SK-N-SH treated with all-trans-retinoic acid at 6 μM for 48 hours (cell line): ENCODE results near the gene MPST.

Source experiments
- ATAC-seq: fragments of 200-7000 bp; cut with Tn5 transposase; 3 replicates; pipeline ENCODE4 v1.9.1; 2020; ENCODE audit warnings: mild to moderate bottlenecking, moderate library complexity
- ARNTL ChIP-seq: fragments of 450-650 bp; formaldehyde crosslinking; IDR thresholded peaks from 2 replicates; pipeline ENCODE4 v1.5.0; 2020; ENCODE audit warnings: low read depth, mild to moderate bottlenecking, moderate library complexity, borderline replicate concordance
- BACH2 ChIP-seq: fragments of 250-450 bp; sonication (Bioruptor Pico); IDR thresholded peaks from 2 replicates; pipeline ENCODE4 v1.9.0; 2021; ENCODE audit warnings: mild to moderate bottlenecking, borderline replicate concordance
- CSDC2 ChIP-seq: fragments of 250-450 bp; sonication (Bioruptor Pico); IDR thresholded peaks from 2 replicates; pipeline ENCODE4 v1.5.0; 2020; ENCODE audit warnings: mild to moderate bottlenecking, moderate library complexity
- ESRRG ChIP-seq: fragments of 250-450 bp; sonication (Bioruptor Pico); IDR thresholded peaks from 2 replicates; pipeline ENCODE4 v1.6.1; 2021; ENCODE audit warnings: mild to moderate bottlenecking
- GLIS3 ChIP-seq: fragments of 250-450 bp; sonication (Bioruptor Pico); IDR thresholded peaks from 2 replicates; pipeline ENCODE4 v1.5.0; 2020; ENCODE audit warnings: mild to moderate bottlenecking, moderate library complexity
- ISL1 ChIP-seq: fragments of 250-450 bp; sonication (Bioruptor Pico); IDR thresholded peaks from 2 replicates; pipeline ENCODE4 v2.1.2; 2022; ENCODE audit warnings: mild to moderate bottlenecking, moderate library complexity
- OSR1 ChIP-seq: fragments of 250-450 bp; sonication (Bioruptor Pico); IDR thresholded peaks from 2 replicates; pipeline ENCODE4 v1.8.0; 2022; ENCODE audit warnings: moderate library complexity, mild to moderate bottlenecking, inconsistent platforms
- SNAI2 ChIP-seq: fragments of 250-450 bp; sonication (Bioruptor Pico); IDR thresholded peaks from 2 replicates; pipeline ENCODE4 v1.5.0; 2020; ENCODE audit warnings: mild to moderate bottlenecking, moderate library complexity
- TCF4 ChIP-seq: fragments of 250-450 bp; sonication (Bioruptor Pico); IDR thresholded peaks from 2 replicates; pipeline ENCODE4 v1.8.0; 2021; ENCODE audit warnings: mild to moderate bottlenecking, moderate library complexity, borderline replicate concordance
- TOX ChIP-seq: fragments of 250-450 bp; sonication (Bioruptor Pico); IDR thresholded peaks from 2 replicates; pipeline ENCODE4 v1.8.0; 2021; ENCODE audit warnings: mild to moderate bottlenecking, moderate library complexity, borderline replicate concordance
- ZC3H10 ChIP-seq: fragments of 250-450 bp; sonication (Bioruptor Pico); IDR thresholded peaks from 2 replicates; pipeline ENCODE4 v1.5.1; 2021; ENCODE audit warnings: mild to moderate bottlenecking, moderate library complexity
- ZFP3 ChIP-seq: fragments of 250-450 bp; sonication (Bioruptor Pico); IDR thresholded peaks from 2 replicates; pipeline ENCODE4 v1.5.0; 2020; ENCODE audit warnings: mild to moderate bottlenecking, moderate library complexity
- ZFP30 ChIP-seq: fragments of 450-650 bp; formaldehyde crosslinking; IDR thresholded peaks from 2 replicates; pipeline ENCODE4 v1.5.0; 2022; ENCODE audit warnings: mild to moderate bottlenecking, moderate library complexity
- ZNF565 ChIP-seq: fragments of 450-650 bp; formaldehyde crosslinking; conservative IDR thresholded peaks from 2 replicates; pipeline ENCODE4 v1.5.0; 2020; ENCODE audit warnings: low read depth, mild to moderate bottlenecking, moderate library complexity
- ZNF70 ChIP-seq: fragments of 450-650 bp; formaldehyde crosslinking; IDR thresholded peaks from 2 replicates; pipeline ENCODE4 v1.5.0; 2020; ENCODE audit warnings: mild to moderate bottlenecking, moderate library complexity
- ZNF8 ChIP-seq: fragments of 450-650 bp; formaldehyde crosslinking; IDR thresholded peaks from 2 replicates; pipeline ENCODE4 v1.5.0; 2020; ENCODE audit warnings: mild to moderate bottlenecking, moderate library complexity
- TF ChIP-seq, protein P1 (sequence below): fragments of 250-450 bp; sonication (Bioruptor Pico); IDR thresholded peaks from 2 replicates; pipeline ENCODE4 v1.8.0; 2021; ENCODE audit warnings: low read depth, mild to moderate bottlenecking, moderate library complexity, borderline replicate concordance
- TF ChIP-seq, protein P2 (sequence below): fragments of 250-450 bp; sonication (Bioruptor Pico); IDR thresholded peaks from 2 replicates; pipeline ENCODE4 v1.5.1; 2020; ENCODE audit warnings: low read depth, mild to moderate bottlenecking, moderate library complexity
- TF ChIP-seq, protein P3 (sequence below): fragments of 250-450 bp; sonication (Bioruptor Pico); IDR thresholded peaks from 2 replicates; pipeline ENCODE4 v1.8.0; 2020; ENCODE audit warnings: mild to moderate bottlenecking, moderate library complexity, borderline replicate concordance
- TF ChIP-seq, protein P4 (sequence below): fragments of 250-450 bp; sonication (Bioruptor Pico); IDR thresholded peaks from 2 replicates; pipeline ENCODE4 v1.5.0; 2020; ENCODE audit warnings: mild to moderate bottlenecking, moderate library complexity
- TF ChIP-seq, protein P5 (sequence below): fragments of 250-450 bp; sonication (Bioruptor Pico); IDR thresholded peaks from 2 replicates; pipeline ENCODE4 v1.5.1; 2021; ENCODE audit warnings: mild to moderate bottlenecking, moderate library complexity

Gene MPST

DNA sequence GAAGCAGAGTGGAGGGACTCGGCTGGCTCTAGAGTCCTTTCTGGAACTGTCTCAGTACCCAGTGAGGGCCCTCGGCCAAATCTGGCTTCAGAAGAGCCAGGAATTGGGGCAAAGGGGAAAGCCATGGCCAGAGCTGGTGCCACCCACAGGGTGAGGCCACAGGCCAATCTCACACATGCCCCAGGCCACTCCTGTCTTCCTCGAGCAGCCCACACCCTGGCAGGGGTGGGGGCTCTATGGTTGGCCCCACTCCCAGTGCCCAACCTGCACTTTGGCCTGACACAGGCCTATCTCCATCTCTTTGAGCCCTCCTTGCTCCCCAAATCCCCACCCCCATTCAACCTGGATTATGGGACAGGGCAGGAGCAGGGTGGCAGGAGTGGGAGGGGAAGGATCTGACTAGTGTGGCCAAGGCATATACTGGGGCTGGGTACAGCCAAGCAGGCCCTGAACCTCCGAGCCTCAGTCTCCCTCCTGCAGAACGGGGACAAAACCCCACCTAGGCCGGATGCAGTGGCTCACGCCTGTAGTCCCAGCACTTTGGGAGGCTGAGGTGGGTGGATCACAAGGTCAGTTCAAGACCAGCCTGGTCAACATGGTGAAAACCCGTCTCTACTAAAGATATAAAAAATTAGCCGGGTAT lies 7.2 kb upstream of the MPST start:
- no peak for ATAC-seq
- TF ChIP-seq TCF4 (CRISPR knock-in tag) (no peak), GLIS3 (no peak), ZC3H10 (CRISPR knock-in tag) (no peak)
- TF ChIP-seq, protein P1, sequence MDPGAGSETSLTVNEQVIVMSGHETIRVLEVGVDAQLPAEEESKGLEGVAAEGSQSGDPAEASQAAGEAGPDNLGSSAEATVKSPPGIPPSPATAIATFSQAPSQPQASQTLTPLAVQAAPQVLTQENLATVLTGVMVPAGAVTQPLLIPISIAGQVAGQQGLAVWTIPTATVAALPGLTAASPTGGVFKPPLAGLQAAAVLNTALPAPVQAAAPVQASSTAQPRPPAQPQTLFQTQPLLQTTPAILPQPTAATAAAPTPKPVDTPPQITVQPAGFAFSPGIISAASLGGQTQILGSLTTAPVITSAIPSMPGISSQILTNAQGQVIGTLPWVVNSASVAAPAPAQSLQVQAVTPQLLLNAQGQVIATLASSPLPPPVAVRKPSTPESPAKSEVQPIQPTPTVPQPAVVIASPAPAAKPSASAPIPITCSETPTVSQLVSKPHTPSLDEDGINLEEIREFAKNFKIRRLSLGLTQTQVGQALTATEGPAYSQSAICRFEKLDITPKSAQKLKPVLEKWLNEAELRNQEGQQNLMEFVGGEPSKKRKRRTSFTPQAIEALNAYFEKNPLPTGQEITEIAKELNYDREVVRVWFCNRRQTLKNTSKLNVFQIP = no peak
- TF ChIP-seq, all 23 proteins: peak for 0

DNA sequence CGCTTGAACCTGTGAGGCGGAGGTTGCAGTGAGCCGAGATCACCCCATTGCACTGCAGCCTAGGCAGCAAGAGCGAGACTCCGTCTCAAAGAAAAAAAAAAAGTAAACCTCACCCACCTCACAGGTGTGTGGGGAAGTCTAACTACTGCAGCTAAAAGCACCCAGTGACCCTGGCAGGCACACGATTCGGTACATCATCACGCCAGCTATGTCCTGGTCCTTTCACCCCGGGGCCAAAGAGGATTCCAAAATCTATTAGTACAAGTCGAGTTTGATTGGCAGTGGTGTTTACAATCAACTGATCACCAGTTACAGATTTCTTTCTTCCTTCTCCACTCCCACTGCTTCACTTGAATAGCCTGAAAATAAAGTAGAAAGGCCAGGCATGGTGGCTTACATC lies 6.6 kb upstream of the MPST start:
- ATAC-seq = no peak
- no peak for TF ChIP-seq CSDC2 (CRISPR knock-in tag)
- no peak for TF ChIP-seq ZNF70 (CRISPR knock-in tag)
- no peak for TF ChIP-seq ISL1 (CRISPR knock-in tag)
- TF ChIP-seq, protein P2, sequence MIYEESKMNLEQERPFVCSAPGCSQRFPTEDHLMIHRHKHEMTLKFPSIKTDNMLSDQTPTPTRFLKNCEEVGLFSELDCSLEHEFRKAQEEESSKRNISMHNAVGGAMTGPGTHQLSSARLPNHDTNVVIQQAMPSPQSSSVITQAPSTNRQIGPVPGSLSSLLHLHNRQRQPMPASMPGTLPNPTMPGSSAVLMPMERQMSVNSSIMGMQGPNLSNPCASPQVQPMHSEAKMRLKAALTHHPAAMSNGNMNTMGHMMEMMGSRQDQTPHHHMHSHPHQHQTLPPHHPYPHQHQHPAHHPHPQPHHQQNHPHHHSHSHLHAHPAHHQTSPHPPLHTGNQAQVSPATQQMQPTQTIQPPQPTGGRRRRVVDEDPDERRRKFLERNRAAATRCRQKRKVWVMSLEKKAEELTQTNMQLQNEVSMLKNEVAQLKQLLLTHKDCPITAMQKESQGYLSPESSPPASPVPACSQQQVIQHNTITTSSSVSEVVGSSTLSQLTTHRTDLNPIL (CRISPR knock-in tag) = no peak
- TF ChIP-seq, protein P3, sequence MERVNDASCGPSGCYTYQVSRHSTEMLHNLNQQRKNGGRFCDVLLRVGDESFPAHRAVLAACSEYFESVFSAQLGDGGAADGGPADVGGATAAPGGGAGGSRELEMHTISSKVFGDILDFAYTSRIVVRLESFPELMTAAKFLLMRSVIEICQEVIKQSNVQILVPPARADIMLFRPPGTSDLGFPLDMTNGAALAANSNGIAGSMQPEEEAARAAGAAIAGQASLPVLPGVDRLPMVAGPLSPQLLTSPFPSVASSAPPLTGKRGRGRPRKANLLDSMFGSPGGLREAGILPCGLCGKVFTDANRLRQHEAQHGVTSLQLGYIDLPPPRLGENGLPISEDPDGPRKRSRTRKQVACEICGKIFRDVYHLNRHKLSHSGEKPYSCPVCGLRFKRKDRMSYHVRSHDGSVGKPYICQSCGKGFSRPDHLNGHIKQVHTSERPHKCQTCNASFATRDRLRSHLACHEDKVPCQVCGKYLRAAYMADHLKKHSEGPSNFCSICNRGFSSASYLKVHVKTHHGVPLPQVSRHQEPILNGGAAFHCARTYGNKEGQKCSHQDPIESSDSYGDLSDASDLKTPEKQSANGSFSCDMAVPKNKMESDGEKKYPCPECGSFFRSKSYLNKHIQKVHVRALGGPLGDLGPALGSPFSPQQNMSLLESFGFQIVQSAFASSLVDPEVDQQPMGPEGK (CRISPR knock-in tag) = no peak
- no peak for TF ChIP-seq ARNTL (CRISPR knock-in tag)
- TF ChIP-seq ZFP3 = no peak
- TF ChIP-seq ZNF8 (CRISPR knock-in tag) = no peak
- TF ChIP-seq, protein P4, sequence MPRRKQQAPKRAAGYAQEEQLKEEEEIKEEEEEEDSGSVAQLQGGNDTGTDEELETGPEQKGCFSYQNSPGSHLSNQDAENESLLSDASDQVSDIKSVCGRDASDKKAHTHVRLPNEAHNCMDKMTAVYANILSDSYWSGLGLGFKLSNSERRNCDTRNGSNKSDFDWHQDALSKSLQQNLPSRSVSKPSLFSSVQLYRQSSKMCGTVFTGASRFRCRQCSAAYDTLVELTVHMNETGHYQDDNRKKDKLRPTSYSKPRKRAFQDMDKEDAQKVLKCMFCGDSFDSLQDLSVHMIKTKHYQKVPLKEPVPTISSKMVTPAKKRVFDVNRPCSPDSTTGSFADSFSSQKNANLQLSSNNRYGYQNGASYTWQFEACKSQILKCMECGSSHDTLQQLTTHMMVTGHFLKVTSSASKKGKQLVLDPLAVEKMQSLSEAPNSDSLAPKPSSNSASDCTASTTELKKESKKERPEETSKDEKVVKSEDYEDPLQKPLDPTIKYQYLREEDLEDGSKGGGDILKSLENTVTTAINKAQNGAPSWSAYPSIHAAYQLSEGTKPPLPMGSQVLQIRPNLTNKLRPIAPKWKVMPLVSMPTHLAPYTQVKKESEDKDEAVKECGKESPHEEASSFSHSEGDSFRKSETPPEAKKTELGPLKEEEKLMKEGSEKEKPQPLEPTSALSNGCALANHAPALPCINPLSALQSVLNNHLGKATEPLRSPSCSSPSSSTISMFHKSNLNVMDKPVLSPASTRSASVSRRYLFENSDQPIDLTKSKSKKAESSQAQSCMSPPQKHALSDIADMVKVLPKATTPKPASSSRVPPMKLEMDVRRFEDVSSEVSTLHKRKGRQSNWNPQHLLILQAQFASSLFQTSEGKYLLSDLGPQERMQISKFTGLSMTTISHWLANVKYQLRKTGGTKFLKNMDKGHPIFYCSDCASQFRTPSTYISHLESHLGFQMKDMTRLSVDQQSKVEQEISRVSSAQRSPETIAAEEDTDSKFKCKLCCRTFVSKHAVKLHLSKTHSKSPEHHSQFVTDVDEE (CRISPR knock-in tag) = no peak
- no peak for TF ChIP-seq GLIS3
- no peak for TF ChIP-seq SNAI2
- no peak for TF ChIP-seq ZC3H10 (CRISPR knock-in tag)
- TF ChIP-seq ZNF565 (CRISPR knock-in tag) = no peak
- TF ChIP-seq OSR1 = no peak
- TF ChIP-seq TOX = no peak
- TF ChIP-seq, protein P1 = no peak
- no peak for TF ChIP-seq ESRRG (CRISPR knock-in tag)
- TF ChIP-seq TCF4 (CRISPR knock-in tag) = no peak
- no peak for TF ChIP-seq BACH2 (CRISPR knock-in tag)
- no peak for TF ChIP-seq ZFP30

DNA sequence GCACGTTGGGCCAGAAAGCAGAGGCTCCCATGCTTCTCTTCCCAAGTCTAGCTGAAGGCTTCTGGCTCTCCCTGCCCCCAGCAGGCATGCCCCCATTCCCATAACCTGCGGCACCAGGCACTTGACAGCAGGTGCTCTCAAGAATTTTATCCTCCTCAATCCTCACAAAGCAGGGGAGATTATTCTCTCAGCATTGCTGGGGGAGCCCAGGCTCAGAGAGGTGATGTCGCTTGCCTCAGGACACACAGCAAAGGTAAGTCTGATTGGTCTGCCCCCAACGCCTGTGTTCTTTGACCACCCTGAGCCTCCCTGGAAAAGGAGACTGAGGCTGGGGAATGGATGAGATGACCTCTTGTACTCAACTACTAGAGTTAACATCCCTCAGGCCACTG lies 5.1 kb upstream of the MPST start:
- no peak for ATAC-seq
- TF ChIP-seq, protein P4 (CRISPR knock-in tag) = no peak
- TF ChIP-seq ISL1 (CRISPR knock-in tag) (no peak), ZC3H10 (CRISPR knock-in tag) (no peak), ZNF70 (CRISPR knock-in tag) (no peak), ARNTL (CRISPR knock-in tag) (no peak), CSDC2 (CRISPR knock-in tag) (no peak), ZFP30 (no peak), ESRRG (CRISPR knock-in tag) (no peak)
- TF ChIP-seq, protein P5, sequence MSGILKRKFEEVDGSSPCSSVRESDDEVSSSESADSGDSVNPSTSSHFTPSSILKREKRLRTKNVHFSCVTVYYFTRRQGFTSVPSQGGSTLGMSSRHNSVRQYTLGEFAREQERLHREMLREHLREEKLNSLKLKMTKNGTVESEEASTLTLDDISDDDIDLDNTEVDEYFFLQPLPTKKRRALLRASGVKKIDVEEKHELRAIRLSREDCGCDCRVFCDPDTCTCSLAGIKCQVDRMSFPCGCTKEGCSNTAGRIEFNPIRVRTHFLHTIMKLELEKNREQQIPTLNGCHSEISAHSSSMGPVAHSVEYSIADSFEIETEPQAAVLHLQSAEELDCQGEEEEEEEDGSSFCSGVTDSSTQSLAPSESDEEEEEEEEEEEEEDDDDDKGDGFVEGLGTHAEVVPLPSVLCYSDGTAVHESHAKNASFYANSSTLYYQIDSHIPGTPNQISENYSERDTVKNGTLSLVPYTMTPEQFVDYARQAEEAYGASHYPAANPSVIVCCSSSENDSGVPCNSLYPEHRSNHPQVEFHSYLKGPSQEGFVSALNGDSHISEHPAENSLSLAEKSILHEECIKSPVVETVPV (CRISPR knock-in tag) = no peak
- TF ChIP-seq, protein P2 (CRISPR knock-in tag) = no peak
